ENCODE measurements around the gene LY9. TPM values are rescaled to one million over a fixed set of nuclear protein-coding genes. Genes with fewer than 3 reads are reported as not detected.

The LY9 gene
- total RNA-seq, 1 donor from 2014 or later: 3.9 TPM

- intact Hi-C loops (cut with micrococcal nuclease): no loop called here
These were observed 4.2 kb downstream of the LY9 start for GRCh38 chr1:160800142-160800541.

- intact Hi-C loops (cut with micrococcal nuclease): loop anchor here (1.0 kb wide), 1 partner anchor 19 kb away; no protein-coding TSS in a partner anchor
These were observed 4.9 kb downstream of the LY9 start for GRCh38 chr1:160800645-160801408.

- intact Hi-C loops (cut with micrococcal nuclease): loop anchor here (1.0 kb wide), 1 partner anchor 20 kb away; no protein-coding TSS in a partner anchor
These were observed 6.0 kb downstream of the LY9 start for GRCh38 chr1:160801836-160802580.

- intact Hi-C loops (cut with micrococcal nuclease): no loop called here
These were observed 10.2 kb downstream of the LY9 start for GRCh38 chr1:160806109-160806665.

DNA sequence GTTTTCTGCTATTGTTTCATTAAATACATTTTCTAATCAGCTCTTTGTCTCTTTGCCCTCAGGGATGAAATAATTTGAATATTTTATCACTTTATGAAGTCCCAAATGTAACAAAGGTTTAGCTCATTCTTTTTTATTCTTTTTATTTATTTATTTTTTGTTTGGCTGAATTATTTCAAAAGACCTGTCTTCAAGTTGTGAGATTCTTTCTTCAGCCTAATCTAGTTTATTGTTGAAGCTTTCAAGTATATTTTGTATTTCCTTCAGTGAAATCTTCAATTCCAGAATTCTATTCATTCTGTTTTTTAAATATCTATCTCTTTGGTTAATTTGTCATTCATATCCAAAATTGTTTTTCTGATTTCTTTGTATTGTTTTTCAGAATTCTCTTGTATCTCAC, 10.8 kb downstream of the LY9 start:
- intact Hi-C loops (cut with micrococcal nuclease): no loop called here

GRCh38 chr1:160807247-160807646, 11.3 kb downstream of the LY9 start:
- intact Hi-C loops (cut with micrococcal nuclease): no loop called here

DNA sequence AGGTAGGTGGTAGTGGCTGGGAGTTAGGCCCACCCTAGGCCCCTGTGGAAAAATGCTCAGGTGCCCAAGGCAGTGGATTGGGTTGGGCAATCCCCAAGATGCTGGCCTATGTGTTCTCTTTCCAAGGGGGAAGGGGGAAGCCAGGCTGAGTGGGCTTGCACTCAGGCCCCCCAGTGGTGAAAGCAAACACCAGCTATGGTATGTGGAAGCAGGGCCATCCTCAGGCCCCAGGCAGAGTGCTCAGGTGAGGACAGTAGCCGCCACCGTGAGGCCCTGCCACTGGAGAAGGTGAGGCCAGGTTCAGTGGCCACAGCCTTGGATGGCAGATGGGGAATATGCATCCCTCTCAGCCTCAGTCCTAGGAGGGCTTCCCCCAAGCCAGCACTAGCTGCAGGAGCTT, 11.8 kb downstream of the LY9 start:
- intact Hi-C loops (cut with micrococcal nuclease): no loop called here

DNA sequence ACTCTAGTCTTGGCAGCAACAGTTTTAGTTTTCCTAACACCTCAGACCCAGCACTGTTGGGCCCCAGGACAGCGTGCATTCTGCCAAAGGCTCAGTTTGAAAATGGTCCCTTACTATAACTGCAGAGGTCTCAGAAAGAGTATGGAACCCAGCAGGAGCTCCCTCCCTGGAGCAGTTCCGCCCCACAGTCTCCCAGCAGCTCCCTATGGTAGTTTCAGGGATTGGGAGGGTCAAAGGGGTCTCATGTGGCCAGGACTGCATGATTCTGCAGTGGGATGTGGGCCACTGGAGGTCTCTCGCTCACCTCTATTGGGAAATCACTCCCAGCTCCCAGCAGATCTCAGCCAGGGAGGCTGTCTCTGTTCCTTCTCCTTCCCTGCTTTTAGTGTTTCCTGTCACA, 12.3 kb downstream of the LY9 start:
- intact Hi-C loops (cut with micrococcal nuclease): no loop called here

- intact Hi-C loops (cut with micrococcal nuclease): no loop called here
These were observed 14.5 kb downstream of the LY9 start for GRCh38 chr1:160810486-160810885.

DNA sequence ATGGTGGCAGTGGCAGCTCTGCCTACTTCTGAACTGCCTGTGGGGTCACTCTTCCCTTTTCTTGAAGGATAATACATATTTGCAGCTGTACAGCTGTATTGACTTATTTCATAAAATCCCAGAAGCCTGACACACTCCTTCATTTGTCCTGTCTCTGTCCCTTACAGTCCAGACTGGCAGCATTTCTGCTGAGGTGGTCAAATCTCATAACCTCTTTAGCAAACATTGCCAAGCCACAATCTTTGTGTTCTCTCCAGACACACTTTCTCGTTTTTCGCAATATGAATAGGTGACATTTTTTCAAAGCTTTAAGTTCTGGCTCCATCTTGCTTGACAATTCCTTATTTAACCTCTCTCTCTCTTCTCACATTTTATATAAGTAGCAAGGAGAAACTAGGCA, 15.2 kb downstream of the LY9 start:
- intact Hi-C loops (cut with micrococcal nuclease): no loop called here

GRCh38 chr1:160813215-160813614, 17.2 kb downstream of the LY9 start:
- intact Hi-C loops (cut with micrococcal nuclease): loop anchor here (2.0 kb wide), 1 partner anchor 14 kb away; no protein-coding TSS in a partner anchor

GRCh38 chr1:160814316-160814715, 18.3 kb downstream of the LY9 start:
- intact Hi-C loops (cut with micrococcal nuclease): no loop called here

DNA sequence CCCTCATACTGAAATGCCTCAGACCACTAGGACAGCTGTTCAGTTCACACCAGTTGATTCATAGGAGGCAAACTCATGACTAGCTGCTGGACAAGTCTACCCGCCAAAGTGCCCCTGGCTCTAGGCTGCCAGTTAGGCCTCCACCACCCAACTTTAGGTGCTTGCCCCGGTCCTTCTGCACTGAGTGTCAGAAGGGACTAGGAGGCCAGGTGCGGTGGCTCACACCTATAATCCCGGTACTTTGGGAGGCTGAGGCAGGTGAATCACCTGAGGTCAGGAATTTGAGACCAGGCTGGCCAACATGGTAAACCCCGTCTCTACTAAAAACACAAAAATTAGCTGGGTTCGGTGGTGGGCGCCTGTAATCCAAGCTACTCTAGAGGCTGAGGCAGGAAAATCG, 18.9 kb downstream of the LY9 start:
- intact Hi-C loops (cut with micrococcal nuclease): no loop called here

DNA sequence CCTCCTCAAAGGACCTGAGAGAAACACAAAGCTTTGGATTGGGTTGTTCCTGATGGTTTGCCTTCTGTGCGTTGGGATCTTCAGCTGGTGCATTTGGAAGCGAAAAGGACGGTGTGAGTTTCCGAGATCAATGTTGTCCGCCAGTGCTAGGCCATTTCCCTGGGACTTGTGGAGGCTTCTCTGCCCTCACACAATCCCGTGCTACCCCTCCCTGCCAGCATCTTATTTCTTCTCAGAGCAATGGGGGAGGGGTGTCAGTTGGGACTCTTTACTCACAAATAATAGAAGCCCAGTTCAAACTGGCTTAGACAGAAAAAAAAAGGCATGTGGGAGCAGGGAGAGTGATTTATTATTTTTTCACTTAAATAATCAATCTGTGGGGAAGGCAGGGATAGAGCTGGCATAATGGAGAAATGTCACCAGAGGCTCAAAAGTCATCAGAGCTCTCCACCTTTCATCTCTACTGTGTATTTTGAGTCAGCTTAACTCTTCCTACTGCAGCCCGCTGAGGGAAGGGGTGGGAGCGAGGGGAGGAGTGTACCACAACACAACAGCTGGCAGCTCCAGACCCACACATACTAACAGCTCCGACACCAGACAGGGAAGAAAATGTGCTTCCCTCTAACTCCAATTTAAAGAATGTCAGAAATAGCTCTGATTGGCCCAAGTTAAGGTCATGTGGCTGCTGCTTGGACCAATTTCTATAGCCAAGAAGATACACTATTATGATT, 22.4 kb downstream of the LY9 start:
- intact Hi-C loops (cut with micrococcal nuclease): no loop called here

DNA sequence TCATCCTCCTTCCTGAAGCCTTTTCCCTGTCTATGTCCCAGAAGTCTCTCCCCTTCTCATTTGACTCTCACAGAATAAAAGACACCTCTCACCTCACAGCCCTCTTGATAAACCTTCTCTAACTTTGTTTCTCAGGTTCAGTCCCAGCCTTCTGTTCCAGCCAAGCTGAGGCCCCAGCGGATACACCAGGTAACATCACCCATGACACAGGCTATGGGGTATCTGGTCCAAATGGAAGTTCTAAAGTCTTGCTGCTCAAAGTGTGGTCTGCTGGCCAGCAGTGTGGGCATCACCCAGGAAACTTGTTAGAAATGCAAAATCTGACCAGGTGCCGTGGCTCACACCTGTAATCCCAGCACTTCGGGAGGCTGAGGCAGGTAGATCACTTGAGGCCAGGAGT, 23.2 kb downstream of the LY9 start:
- intact Hi-C loops (cut with micrococcal nuclease): no loop called here

GRCh38 chr1:160821627-160822026, 25.7 kb downstream of the LY9 start:
- intact Hi-C loops (cut with micrococcal nuclease): no loop called here

GRCh38 chr1:160823296-160823695, 27.3 kb downstream of the LY9 start:
- intact Hi-C loops (cut with micrococcal nuclease): no loop called here

DNA sequence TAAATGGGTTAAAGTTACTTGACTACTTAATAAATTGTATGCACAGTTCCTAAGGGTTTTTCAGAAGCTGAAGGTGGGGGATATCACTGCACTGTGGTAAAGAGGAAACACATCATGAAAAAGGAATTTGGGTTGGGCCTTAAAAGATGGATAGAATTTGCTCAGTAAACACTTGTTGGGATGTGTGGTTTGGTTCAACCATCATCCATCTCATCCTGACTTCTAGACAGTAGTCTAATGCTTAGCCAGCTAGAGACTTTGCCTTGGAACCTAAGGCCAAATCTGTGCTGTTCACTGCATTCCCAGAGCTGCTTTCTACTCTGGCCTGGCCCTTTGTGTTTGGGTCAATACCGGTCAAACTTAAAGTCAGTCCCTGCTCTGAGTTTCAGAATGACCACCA, 30.6 kb downstream of the LY9 start:
- intact Hi-C loops (cut with micrococcal nuclease): no loop called here

- intact Hi-C loops (cut with micrococcal nuclease): no loop called here
These were observed 31.4 kb downstream of the LY9 start for GRCh38 chr1:160827418-160827817.

DNA sequence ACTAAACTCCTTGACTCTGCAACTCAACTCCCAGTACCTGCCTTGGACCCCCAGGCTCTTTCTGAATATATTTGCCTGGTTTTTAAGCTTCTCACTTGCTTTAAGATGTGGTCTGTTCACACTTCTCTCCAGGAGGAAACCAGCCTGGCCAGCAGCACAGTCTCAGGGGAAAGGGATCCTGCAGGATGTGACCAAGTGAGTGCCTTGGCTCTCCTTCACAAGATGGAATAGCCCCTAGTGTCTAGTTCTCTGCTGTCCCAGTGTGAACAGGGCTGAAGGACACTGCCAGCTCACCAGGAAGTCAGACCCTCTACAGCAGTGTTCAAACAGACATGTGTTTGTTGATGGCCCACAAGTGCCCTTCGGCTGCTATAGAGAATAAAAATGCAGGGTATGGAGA, 33.8 kb downstream of the LY9 start:
- intact Hi-C loops (cut with micrococcal nuclease): loop anchor here (1.0 kb wide), 3 partner anchors 52 to 148 kb away; no protein-coding TSS in a partner anchor

GRCh38 chr1:160830321-160831153, 34.6 kb downstream of the LY9 start:
- intact Hi-C loops (cut with micrococcal nuclease): loop anchor here (1.0 kb wide), 3 partner anchors 53 to 149 kb away; no protein-coding TSS in a partner anchor
